HG03457 (cell line): ENCODE measurements around the gene CYTH1.

ENCODE experiments used
- ATAC-seq: cut with Tn5 transposase; IDR thresholded peaks from one replicate; pipeline ENCODE4 v1.9.1; 2021; ENCODE audit warnings: moderate number of reproducible peaks; ENCODE audit not compliant: unreplicated experiment

Gene CYTH1

DNA sequence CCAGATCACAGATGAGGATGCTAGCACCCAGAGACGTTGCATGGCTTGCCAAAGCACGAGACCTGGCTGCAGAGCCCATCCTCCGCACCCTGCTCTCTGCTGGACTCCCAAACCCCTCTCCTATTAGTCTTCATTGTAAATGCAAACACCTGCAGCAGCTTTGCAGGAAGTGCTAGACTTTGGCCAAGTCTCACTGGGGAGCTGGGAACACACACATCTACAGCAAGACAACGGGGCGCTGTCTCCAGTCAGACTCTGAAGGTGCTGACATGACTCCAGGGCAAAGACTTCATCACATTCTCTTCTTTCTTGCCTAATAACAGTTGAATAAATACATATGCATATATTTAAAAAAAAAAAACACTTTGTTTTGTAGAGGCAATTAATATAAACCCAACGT, 43.8 kb downstream of the CYTH1 start:
- no peak for ATAC-seq

DNA sequence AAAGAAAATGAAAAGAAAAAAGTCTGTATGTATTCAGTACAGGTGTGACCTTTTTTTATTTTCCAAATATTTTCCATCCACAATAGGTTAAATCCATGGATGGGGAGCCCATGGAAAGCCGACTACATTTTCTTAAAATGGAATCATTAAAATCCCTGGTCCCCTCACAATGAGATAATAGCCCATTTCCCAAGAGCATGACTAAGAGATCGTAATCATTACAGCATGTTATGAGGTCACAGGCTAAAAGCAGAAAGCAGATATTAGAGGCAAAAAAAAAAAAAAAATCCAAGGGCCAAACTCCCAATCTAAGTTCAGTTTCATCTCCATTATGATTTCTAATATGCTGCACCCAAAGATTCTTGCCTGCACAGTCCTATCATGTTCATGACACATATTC, 44.7 kb downstream of the CYTH1 start:
- ATAC-seq = no peak

DNA sequence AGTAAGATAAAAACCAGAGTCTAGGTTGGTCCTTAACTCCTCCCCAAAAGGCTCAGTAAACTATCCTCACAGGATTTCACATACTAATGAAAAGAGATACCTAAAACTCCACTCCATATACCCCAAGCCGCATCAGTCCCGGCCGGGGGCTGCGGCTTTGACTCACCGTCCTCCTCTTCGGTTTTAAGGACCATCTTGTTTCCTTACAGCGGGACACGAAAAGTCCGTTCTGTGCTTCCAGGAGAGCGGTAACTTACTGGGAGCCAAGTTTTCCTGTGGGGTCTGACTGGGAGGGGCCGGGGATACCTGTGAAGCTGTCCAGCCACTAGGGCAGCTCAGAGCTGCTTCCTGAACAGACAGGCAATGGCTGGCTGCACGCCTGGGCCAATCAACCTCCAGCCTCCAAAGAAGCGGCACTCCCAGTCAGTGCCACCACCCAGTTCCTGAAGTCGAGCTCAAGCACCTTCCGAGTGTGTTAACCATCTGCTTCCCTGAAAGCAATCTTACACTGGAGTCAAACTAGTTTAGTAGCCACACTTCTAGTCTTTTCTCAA, 45.5 kb downstream of the CYTH1 start:
- ATAC-seq = no peak

DNA sequence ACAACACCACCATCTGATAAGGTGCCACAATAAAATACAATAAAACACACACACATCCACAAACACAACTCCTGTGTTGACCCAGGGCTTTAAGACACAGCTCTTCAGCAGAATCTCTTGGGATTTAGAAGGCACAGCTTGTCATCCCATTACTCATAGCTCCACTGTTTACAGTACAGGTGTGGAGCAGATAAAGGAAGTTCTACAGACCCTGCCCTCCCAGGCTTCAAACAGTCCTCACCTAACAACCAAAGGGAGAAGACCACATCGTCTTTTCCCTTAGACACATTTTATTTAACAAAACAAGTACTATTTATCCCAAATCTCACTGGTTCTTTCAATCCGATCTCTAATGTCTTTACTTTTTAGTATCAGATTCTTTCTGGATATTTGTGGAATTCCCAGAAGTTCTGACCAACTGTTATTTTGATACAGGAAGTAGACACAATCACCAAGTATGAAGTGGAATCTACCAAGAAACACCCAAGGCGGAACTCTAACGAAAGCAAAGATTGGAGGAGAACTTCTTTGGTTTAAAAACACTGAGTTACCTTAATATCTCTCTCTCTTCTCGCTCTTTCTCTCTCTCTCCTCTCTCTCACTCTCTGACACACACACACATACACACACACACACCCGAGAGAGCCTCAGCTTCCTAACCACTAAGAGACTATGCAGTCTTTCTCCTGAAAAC, 46.1 kb downstream of the CYTH1 start:
- no peak for ATAC-seq

DNA sequence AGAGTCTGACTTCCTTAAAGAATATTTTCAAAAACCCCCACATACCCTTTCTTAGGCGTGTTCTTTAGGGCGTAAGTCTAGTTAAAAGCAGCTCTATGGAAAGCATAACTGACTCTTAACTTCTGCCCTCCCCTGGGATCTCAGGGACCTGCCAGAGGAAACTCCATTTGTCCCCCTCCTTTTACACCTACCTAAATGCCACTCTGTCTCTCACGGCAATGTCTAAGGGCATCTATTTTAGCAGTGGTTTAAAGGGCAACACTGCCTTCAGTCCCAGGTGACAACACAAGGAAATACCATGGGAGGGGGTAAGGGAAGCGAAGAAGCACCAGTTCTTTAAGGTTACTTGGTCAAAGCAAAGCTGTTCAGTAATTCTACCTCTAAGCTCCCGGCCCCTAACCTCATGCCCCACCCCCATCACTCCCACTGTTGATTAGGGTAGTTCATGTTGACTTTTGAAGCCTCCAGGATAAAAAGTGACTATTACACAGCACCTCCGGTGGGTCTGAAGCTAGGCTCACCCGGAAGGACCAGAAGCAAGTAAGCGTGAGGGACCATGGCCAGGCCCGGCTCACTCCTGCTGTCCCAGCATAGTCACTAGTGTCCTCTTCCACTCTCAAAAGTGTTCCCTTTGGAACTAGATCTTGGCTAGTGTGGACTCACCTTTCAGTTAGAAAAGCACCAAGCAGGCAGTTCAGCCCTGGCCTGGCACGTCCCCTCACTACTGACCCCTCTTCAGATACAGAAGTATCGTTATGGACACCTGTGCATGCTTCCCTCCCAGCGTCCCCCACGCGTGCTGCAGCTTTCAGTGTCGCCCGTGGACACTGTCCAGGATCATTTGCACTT, 47.1 kb downstream of the CYTH1 start:
- no peak for ATAC-seq

DNA sequence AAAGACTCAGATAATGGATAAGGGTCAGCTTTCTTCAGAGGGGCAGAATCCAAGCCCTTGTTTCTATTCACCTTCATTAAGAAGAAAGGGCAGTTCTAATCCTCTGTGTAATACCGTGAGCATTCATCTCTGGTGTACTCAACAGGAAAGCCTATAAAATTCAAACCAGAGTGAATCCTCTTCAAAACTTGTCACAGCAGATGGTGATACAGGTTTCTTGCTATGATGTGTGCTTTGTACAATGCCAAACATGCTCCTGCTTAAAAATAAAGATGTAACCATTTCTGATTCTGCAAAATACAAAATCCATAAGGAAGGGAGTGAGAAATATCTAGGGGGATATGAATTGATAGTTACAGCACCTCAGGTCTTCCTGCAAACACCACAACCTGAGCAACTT, 49.7 kb downstream of the CYTH1 start:
- no peak for ATAC-seq

DNA sequence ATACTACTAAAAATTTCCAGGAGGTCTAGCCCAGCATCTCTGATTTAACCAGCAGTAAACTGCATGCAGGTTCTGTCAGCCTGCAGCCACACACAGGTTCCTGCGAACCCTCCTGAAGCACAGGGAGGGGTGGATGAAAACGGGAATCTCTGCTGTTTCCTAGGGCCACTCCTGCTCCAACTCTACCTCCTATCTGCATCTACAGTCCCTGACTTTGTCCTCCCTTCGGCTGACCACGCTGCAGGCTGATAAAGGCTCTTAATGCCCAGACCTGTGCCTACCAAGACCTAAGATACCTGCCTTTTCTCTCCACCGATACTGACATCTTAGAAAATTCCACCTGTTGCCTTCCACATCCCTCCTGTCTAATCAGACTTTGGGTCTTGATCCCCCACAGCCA, 50.2 kb downstream of the CYTH1 start:
- ATAC-seq = no peak

DNA sequence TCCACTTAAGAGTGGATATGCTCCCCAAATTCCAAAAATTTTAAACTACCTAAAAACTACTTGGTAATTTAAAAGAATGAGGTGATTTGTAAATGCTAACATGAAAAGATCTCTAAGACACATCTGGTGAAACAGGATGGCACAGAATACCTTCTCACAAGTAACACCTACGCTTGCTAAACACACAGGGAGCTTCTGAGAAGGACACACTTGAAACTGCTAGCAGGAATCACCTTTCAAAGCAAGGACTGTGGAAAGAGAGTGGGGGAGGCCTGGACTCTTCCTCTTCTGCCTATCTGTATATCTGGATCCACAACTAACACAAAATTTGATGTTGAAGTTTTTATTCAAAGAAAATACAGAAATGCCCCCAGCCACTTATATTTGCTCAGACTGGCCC, 52.4 kb downstream of the CYTH1 start:
- ATAC-seq = no peak

DNA sequence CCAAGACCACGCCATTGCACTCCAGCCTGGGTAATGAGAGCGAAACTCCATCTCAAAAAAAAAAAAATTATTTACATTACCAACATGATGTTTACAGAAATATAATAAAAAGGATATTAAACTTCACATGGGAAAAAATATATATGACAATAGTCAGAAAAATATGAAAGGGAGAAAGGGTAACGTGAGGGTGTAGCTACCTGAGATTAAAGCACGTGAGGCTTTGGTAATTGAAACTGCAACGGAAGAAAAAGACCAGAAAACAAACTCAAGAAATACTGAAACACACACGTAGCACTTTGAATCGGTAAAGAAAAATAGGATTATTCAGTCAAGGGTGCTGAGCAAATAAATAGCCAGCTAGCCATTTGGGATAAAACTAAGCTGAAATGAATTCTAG, 53.6 kb downstream of the CYTH1 start:
- ATAC-seq = no peak

DNA sequence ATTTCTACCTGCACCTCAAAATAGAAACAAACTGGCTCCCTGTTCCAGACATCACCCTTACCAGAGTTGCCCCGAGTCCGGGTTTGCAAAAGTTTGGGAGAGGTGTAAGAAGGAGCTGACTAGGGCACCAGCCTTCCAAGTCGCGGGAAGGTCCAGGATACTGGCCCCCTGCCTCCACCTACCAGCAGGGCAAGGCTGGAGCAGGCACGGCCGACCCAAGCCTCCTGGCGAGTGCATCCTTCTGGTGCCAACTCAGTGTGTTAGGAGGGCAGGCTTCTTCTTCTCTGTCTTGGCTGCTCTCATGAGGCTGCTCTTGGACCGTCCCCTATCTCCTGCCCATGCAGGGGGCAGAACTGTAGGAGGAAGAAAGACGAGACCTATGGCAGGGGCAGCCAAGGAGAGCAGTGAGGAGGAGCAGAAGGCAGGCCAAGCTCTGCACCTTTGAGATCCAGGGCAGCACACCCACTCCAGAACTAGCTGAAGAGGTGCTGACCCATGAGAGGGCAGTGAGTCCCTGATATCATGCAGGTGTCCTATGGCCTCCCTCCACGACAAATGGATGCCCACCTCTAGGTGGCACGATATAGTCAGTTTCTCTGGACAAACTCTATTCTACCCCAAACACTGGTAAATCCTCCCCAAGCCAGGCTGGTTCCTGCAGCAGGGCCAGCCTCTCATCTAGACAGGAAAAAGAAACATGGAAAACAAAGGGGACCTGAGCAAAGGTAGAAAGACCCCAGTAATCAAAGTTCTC, 54.4 kb downstream of the CYTH1 start:
- ATAC-seq = no peak

DNA sequence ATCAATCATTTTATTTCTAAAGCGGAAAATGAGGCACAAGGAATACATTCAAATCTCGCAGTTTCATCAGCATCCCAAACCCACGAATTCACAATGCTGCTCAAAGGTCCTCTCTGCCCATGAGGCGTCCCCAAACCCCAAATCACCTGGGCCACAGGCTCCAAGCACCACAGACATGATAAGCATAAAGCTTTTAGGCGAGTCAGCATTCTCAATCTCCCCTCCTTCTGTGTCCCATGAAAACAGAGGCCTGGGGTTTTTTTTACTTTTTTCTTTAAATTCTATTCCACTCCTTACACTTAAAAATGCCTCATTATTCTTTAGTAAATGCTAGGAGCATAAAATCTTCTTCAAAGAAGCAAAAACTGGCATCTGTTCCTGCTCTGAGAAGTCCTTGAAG, 55.0 kb downstream of the CYTH1 start:
- no peak for ATAC-seq

DNA sequence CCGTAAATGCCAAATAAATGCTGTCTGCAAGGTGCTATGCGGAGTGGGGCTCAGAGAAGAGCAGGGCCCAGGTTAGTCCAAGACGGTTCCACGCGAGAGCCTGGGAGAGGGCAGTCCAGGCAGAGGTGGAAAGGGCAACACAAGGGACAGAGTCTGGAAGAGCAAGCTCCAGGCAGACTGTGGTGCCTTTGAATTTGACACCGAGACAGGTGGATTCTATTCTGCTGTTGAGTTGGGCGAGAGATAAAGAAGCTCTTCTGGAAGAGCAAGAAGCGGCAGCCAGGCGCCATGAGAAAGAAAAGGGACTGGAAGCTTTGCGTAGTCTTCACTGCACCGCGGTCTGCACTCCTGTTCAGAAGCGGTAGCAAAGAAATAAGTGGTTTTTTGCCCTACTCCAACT, 55.6 kb downstream of the CYTH1 start:
- ATAC-seq = no peak

DNA sequence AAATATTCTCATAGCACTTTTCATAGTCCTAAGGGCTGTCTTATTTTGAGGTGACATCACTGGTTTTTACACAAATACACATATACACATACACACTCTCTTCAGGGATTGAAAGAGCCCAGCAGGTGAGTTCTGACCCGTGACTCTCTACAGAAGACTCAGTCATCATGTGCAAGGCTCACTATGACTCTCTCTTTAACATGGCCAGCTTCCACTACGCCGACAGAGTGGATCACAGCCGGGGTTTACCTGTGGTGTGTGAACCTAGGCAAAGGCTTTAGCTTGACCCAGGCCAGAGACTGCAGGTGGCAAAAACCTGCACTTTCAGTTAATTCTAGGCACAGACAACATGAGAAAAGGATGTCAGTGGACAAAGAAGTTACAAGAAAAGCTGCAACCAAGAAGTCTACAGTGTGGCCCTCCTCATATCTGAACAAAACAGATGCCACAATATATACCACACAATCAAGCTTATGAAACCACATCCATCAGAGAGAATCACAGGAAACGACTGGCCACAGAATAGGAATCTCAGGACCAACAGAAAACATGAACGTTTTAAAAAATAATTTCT, 56.5 kb downstream of the CYTH1 start:
- ATAC-seq = no peak

DNA sequence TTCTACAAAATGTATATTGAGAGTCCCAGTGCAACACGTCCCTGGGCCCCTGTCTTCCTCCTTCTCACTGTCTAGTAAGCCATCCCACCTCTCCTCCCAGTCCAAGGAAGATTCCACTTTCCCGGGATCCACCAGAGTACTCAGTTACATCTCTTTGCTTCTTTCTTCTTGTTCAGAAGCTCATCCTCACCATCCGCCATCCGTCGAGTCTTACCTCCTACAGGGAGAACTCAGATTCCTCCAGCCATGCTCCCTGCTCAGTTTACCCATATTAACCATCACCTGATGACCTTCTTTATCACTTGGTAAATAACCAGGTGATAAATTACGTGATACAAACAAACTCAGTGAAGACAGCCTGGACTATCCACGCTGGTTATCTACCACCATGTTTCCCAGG, 57.1 kb downstream of the CYTH1 start:
- ATAC-seq = no peak

DNA sequence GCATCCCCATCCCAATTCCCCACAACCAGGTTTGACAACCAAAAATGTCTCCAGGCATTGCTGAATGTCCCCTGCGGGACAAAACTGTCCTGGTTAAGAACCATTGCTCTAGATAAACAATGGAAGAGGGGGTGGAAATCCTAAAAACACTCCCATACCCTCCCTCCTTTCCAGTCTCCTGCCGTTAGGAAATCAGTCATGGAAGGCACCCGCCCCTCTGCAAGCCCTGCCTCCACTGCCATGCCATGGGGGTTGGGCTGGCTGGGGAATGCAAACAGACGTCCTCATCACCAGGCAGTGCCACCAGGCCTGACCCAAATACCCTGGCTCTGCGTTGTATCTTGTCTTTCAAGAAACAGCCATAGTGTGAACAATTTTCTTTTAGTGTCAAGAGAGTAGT, 57.5 kb downstream of the CYTH1 start:
- no peak for ATAC-seq

DNA sequence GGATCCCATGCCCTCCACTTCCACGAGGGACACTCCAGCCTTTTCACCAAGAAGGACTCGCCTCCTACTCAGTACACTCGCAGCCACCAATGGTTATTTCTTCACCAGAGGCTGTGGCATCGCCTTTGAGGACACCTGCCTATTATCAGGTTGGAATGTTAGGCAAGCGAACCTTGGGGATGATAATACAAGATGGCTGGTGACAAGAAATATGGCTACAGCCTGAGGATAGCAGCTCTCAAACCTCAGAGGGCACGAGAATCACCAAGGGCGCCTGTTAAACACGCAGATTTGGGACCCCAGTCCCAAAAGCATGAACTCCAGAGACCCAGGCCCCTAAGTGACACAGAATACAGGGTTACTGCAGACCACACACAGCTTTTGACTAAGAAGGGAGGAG, 58.1 kb downstream of the CYTH1 start:
- no peak for ATAC-seq

DNA sequence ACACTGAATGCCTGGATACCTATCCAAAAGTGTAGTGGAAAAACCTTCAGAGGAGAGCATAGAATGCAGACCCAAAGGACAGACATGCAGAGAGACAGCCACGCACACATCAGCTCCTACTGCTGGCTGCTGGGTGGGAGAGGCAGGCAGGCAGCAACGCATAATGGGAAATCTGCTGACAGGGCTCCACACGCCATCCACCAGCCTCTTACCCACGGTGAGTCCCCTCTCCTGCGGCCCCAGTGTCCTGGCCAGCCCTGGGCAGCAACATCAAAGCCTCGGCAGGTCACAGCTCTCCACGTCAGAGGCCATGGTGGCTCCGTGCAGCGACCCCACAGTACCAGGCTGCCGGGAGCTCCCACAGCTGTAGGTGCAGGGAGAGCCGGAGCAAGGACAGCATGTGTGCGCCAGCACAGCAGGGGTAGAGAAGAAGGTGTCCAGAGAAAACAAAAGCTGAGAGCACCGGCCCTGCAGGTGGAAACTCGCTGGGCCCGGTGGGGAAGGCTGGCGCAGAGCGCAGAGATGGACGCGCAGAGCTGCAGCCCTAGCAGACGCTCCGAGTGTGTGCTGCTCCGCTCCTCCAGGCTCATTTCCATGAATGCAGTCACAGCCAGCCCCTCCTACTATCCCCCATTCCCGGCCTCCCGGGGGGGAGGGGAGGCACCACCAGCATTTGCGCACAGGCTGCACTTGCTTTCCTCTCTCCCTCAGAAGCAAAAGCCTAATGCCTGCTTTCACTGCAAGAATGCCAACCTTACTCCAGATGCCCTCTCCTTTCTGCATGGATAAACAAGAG, 58.9 kb downstream of the CYTH1 start:
- ATAC-seq = no peak

DNA sequence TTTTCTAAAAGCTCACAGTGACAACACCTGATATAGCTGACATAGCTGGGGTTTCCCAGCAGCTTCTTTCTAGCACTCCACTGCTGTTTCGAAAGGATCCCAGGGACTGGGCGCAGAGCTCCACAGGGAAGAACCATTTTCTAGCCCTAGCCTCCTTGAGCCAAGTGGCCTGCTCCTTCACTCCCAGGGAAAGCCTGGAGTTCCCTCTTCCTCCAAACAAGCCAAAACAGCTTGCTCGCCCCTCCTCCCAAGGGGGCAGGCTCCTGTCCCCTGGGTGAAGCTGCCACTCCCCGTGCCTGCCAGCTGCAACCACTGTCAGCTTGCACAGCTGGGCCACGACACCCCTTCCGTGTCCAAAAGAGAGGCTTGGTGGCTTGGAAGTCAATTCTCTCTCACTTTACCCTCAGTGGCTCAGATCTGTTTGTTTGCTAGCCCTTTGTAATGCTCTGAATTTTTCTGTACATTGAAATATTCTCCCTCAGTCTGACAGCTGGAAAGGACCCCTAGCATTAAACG, 59.8 kb downstream of the CYTH1 start:
- ATAC-seq = no peak

DNA sequence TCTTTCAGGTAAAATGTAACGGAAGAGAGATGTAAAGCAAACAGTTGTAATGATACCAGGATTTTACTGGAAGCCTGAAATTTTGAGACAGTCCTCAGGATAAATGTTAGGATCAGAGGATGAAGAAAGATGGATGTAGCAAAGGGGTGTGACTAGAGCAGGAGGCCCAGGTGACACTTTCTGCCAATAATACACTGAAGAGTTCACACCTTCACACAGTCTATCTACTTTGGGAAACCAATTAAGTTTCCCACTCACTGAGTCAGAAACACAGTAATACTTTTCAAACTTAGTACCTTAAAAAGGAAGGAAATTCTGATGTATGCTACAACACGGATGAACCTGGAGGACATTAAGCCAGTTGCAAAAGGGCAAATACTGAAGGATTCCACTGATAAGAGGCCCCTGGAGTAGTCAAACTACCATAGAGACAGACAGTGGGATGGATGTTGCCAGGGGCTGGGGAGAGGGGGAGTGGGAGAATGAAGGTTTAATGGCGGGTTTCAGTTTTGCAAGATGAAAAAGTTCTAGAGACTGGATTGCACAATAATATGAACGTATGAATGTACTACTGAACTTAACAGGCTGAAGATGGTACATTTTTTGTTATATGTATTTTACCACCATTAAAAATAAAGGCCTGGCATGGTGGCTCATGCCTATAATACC, 62.3 kb downstream of the CYTH1 start:
- no peak for ATAC-seq
